ENCODE results near the gene RPLP1.

DNA sequence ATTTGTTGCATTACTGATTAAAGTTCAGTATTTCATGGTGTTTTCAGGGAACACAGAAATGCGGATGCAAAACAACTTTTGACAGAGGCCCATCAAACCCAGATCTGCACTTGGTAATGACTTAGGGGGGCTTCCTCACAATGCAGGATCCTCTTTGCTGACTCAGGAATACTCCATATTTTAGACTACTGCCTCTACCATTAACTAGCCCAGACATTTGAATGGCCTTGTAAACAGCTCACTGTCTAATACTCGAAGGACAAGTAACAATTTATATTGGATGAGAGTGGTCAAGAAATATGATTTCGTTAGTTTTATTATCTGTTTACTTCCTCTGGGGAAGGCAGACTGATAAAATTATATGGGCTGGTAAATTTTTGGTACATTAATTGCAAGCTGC, 47.5 kb upstream of the RPLP1 start:
- TF ChIP-seq, protein P1, sequence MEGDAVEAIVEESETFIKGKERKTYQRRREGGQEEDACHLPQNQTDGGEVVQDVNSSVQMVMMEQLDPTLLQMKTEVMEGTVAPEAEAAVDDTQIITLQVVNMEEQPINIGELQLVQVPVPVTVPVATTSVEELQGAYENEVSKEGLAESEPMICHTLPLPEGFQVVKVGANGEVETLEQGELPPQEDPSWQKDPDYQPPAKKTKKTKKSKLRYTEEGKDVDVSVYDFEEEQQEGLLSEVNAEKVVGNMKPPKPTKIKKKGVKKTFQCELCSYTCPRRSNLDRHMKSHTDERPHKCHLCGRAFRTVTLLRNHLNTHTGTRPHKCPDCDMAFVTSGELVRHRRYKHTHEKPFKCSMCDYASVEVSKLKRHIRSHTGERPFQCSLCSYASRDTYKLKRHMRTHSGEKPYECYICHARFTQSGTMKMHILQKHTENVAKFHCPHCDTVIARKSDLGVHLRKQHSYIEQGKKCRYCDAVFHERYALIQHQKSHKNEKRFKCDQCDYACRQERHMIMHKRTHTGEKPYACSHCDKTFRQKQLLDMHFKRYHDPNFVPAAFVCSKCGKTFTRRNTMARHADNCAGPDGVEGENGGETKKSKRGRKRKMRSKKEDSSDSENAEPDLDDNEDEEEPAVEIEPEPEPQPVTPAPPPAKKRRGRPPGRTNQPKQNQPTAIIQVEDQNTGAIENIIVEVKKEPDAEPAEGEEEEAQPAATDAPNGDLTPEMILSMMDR (conservative IDR thresholded peaks at IDR 0.05; ENCODE audit: low read depth, low read length), result no peak
- TF ChIP-seq EZH2 (IDR thresholded peaks at IDR 0.05; ENCODE audit: borderline replicate concordance, low read depth, low read length, poor library complexity, severe bottlenecking), result no peak
